Brain pericyte (primary cell): Measurements from ENCODE around the gene GALNT7.

ENCODE experiments used
- DNase-seq: peaks from one replicate; pipeline ENCODE4 v3.0.0-alpha.2; 2012; ENCODE audit warnings: low read depth, low spot score

GALNT7 gene

DNA sequence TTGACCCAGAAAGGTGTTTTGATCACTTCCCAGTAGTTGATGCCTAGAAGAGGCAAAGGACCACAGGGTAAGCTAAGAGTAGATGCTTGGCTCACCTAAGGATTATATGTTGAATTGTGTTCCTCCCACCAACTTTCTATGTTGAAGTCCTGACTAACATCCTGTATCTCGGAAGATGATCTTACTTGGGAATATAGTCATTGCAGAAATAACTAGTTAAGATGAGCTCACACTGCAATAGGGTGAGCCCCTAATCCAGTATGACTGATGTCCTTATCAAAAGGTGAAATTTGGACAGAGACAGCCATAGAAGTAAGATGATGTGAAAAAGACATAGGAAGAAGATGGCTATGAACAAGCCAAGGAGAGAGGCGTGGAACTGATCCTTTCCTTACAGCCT, 168.9 kb downstream of the GALNT7 start:
- no peak for DNase-seq

GRCh38 chr4:173343832-173344397, 175.3 kb downstream of the GALNT7 start:
- no peak for DNase-seq

DNA sequence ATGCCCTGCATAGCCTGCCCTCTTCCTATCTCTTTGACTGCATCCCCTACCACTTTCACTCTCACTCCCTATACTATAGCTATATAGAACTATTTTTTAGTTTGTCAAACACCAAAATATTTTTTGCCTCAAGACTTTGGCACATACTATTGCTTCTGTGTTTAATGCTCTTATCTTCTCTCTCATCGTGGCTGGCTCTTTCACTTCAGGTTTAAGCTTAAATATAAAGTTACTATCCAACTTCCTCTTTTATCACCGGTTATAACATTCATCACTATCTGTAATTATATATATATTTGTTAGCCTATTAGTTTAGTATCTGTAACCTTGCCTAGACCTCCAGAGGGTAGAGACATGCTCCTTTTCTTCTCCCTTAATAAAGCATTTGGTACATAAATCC, 177.0 kb downstream of the GALNT7 start:
- no peak for DNase-seq

GRCh38 chr4:173346074-173346473, 177.5 kb downstream of the GALNT7 start:
- no peak for DNase-seq

DNA sequence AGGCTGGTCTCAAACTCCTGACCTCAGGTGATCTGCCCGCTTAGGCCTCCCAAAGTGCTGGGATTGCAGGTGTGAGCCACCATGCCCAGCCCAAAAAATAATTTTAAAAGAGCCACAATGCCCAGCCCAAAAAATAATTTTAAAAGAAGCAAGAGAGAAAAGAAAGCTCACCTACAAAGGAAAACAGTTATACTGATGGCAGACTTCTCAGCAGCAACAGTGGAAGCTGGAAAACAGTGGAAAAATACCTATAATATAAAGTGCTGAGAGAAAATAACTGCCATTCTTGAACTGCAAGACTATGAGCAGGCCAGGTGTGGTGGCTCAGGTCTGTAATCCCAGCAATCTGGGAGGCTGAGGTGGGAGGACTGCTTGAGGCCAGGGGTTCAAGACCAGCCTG, 178.9 kb downstream of the GALNT7 start:
- DNase-seq = no peak

DNA sequence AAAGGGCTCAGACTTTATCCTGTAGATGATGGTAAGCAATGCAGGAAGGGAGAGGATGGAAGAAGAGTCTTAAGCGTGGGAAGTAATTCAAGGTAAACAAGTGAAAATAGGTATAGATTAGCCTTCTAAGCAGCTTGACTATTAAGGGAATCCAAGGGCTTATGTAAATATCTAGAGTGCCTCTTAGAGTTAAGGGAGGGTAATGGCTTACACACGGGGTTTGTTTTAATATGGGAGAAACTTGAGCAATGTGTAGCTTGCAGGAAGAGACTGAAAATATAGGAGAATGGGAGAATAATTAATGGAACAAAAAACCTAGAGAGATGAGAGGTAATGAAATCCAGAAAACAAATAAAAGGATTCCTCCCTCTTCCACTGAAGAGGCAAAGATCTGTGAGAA, 189.3 kb downstream of the GALNT7 start:
- DNase-seq = no peak

DNA sequence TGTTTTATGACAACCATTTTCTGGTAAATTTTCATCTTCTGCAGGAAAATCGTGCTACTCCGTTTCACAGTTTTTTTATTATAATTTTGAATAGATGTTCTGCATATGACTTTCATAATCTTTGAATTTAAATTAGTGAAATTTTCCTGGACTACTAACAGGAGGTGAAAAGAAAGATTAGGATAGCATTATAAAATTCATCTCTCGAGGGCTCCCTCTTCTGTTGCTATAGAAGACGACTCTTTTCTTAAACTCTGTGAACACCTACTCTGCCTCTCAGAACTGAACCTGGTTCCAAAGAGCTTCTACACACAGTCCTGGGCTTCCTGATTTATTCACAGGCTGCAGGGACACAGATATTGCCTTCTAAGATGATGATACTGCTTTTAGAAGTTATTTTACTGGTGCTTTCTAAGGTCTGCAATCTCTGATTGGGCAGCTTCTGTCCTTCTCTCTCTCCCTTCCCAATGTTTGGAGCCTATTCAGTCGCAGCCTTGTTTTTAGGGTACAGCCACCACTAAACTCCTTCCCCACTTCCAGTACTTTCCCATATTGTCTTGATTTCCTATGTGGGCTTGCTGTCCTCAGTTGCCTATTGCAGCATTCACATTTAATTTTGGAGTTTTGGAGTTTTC, 192.1 kb downstream of the GALNT7 start:
- DNase-seq = no peak

- DNase-seq = no peak
These were observed 194.1 kb downstream of the GALNT7 start for GRCh38 chr4:173362666-173363065.

GRCh38 chr4:173365359-173365996, 196.9 kb downstream of the GALNT7 start:
- DNase-seq = no peak

- no peak for DNase-seq
These were observed 198.7 kb downstream of the GALNT7 start for GRCh38 chr4:173367285-173367684.

DNA sequence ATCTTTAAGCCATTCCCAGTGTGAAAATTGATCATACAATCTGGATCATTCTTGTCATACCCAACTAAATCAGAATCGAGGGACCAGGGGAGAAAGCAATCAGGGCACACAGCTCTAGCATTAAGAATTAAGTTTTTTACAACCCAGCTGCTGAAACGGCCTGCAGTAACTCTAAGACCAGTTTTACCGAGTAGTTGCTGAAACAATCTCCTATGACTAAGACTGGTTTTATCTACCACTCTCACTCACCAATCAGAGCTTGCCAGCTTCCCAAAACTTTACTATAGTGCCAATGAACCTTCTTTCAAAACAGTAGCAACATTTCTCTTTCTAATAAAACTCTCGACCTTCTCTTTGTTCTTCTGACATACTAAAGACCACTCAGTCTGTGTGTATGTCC, 199.3 kb downstream of the GALNT7 start:
- DNase-seq = no peak

GRCh38 chr4:173370130-173370476, 201.5 kb downstream of the GALNT7 start:
- no peak for DNase-seq

DNA sequence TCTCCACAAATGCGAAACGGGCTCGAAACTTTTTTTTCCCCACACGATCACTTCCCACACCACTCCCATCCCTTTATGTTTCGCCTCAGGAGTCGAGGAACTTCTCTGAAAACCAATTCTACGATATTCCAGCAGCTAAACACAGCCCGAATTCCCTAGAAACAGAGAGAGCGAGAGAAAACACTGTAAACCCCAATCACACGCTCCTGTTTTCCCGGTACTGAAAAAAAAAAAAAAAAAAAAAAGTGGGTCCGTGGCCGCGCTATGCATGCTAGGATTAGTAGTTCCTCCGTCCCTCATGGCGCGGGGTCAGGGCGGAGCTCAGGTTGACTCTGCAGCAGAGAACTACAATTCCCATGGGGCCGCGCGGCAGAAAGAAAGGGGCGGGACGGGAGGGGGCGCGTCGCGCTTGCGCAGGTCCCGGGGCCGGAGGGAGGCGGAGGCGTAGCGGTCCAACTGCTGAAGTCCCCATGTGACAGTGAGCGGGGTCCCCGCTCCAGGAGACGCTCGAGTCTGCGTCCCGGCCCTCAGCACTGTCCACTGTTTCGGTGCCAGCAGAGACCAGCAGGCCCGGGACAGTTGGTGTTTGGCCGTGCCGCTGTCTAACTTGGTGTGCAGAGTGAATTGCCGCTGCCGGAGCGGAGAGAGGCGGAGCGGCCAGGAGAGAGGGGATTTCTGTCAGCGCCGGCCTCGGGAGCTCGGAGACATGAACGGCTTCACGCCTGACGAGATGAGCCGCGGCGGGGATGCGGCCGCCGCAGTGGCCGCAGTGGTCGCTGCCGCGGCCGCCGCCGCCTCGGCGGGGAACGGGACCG, 202.1 kb downstream of the GALNT7 start, which contains the start of gene SAP30:
Gene SAP30, plus strand, starts transcription at position 478 of the 815 bp plus-strand sequence. Its CDS starts 229 bp downstream, at position 707.
- DNase-seq = peak; percentile 93

- peak; percentile 33 for DNase-seq
These were observed 202.9 kb downstream of the GALNT7 start for GRCh38 chr4:173371292-173372192.
